IMR-90 (cell line): Measurements from ENCODE around the gene SURF6. TPM values are rescaled to one million over a fixed set of nuclear protein-coding genes. Genes with fewer than 3 reads are reported as not detected.

Experiments
- ATAC-seq: fragments of 200-7000 bp; cut with Tn5 transposase; 2 replicates; pipeline ENCODE4 v1.9.1; 2020; ENCODE audit warnings: low read depth, mild to moderate bottlenecking, moderate library complexity
- BruUV-seq: library from RNA; stranded (reverse); fragments of 400-500 nt; replicated peaks from 2 replicates; lab custom pipeline; 2021; lab: Mats Ljungman, UMichigan
- CTCF ChIA-PET: fragments of 300-600 bp; formaldehyde crosslinking; extraction: SDS; loops from one replicate; lab custom pipeline; 2021; ENCODE audit warnings: antibody characterized with exemption; lab: Yijun Ruan, JAX
- POLR2A ChIA-PET: fragments of 300-600 bp; sonication (Branson Sonifier 250); formaldehyde crosslinking; loops from one replicate; lab custom pipeline; 2022; ENCODE audit warnings: antibody characterized with exemption; ENCODE audit not compliant: unreplicated experiment; lab: Charles Lee
- DNase-seq: peaks from one replicate; pipeline ENCODE4 v3.0.0; 2013
- H2AFZ ChIP-seq: replicated peaks from 2 replicates; pipeline ENCODE3; 2013; ENCODE audit warnings: low read length, mild to moderate bottlenecking; ENCODE audit not compliant: poor library complexity
- H2AK5ac ChIP-seq: 2 replicates; pipeline ENCODE4 v1.6.1; 2013; ENCODE audit warnings: low read depth, low read length, inconsistent platforms
- H2AK9ac ChIP-seq: replicated peaks from 2 replicates; pipeline ENCODE3; 2013; ENCODE audit warnings: mild to moderate bottlenecking, low read depth, low read length, moderate library complexity; ENCODE audit not compliant: poor library complexity
- H2BK120ac ChIP-seq: 2 replicates; pipeline ENCODE4 v1.6.1; 2013; ENCODE audit warnings: low read depth, low read length, inconsistent platforms
- H2BK15ac ChIP-seq: 3 replicates; pipeline ENCODE4 v1.6.1; 2013; ENCODE audit warnings: low read depth, low read length, inconsistent platforms
- H2BK20ac ChIP-seq: 2 replicates; pipeline ENCODE4 v1.6.1; 2013; ENCODE audit warnings: low read depth, mild to moderate bottlenecking, inconsistent platforms, low read length, moderate library complexity
- H2BK5ac ChIP-seq: 2 replicates; pipeline ENCODE4 v1.6.1; 2013; ENCODE audit warnings: mild to moderate bottlenecking, low read depth, low read length, inconsistent platforms; ENCODE audit not compliant: poor library complexity, severe bottlenecking
- H3K14ac ChIP-seq: replicated peaks from 2 replicates; pipeline ENCODE4 v1.6.1; 2013; ENCODE audit warnings: low read depth, low read length, inconsistent platforms
- H3K18ac ChIP-seq: 2 replicates; pipeline ENCODE4 v1.6.1; 2013; ENCODE audit warnings: low read depth, low read length, control low read depth
- H3K23ac ChIP-seq: 2 replicates; pipeline ENCODE4 v1.6.1; 2013; ENCODE audit warnings: low read depth, low read length, inconsistent platforms
- H3K27ac ChIP-seq: 2 replicates; pipeline ENCODE4 v1.5.1; 2013; ENCODE audit warnings: mild to moderate bottlenecking, control low read depth, low read length; ENCODE audit not compliant: insufficient read depth
- H3K27me3 ChIP-seq: 2 replicates; pipeline ENCODE4 v1.6.1; 2013; ENCODE audit warnings: low read length; ENCODE audit not compliant: control insufficient read depth, insufficient read depth
- H3K36me3 ChIP-seq: 2 replicates; pipeline ENCODE4 v1.6.1; 2013; ENCODE audit warnings: low read length, mixed read lengths; ENCODE audit not compliant: control insufficient read depth, insufficient read depth
- H3K4ac ChIP-seq: 2 replicates; pipeline ENCODE4 v1.6.1; 2013; ENCODE audit warnings: low read depth, low read length, inconsistent platforms
- H3K4me1 ChIP-seq: 2 replicates; pipeline ENCODE4 v1.6.1; 2013; ENCODE audit warnings: low read length, mixed read lengths; ENCODE audit not compliant: control insufficient read depth, insufficient read depth
- H3K4me2 ChIP-seq: 2 replicates; pipeline ENCODE4 v1.6.1; 2013; ENCODE audit warnings: low read depth, mild to moderate bottlenecking, control low read depth, low read length, moderate library complexity
- H3K4me3 ChIP-seq: 2 replicates; pipeline ENCODE4 v1.5.1; 2013; ENCODE audit warnings: low read depth, mild to moderate bottlenecking, control low read depth, low read length, moderate library complexity; ENCODE audit not compliant: insufficient read depth
- H3K56ac ChIP-seq: 2 replicates; pipeline ENCODE4 v1.6.1; 2013; ENCODE audit warnings: low read length, inconsistent platforms; ENCODE audit not compliant: insufficient read depth; ENCODE audit errors: extremely low read depth
- H3K79me1 ChIP-seq, 2 experiments: 2 replicates each; pipeline ENCODE4 v1.6.1; 2013; ENCODE audit warnings: low read length in 2 of 2, inconsistent platforms in 1 of 2, low read depth in 1 of 2
- H3K9ac ChIP-seq: 2 replicates; pipeline ENCODE4 v1.6.1; 2013; ENCODE audit warnings: low read depth, low read length, control low read depth
- H3K9me1 ChIP-seq: 2 replicates; pipeline ENCODE4 v1.6.1; 2013; ENCODE audit warnings: low read length, inconsistent platforms; ENCODE audit not compliant: insufficient read depth
- H3K9me3 ChIP-seq: 2 replicates; pipeline ENCODE4 v1.6.1; 2013; ENCODE audit warnings: low read length; ENCODE audit not compliant: control insufficient read depth, insufficient read depth
- H4K20me1 ChIP-seq: 2 replicates; pipeline ENCODE4 v1.6.1; 2013; ENCODE audit warnings: low read length, inconsistent platforms; ENCODE audit not compliant: insufficient read depth
- H4K5ac ChIP-seq: 2 replicates; pipeline ENCODE4 v1.6.1; 2013; ENCODE audit warnings: mild to moderate bottlenecking, low read depth, low read length, control low read depth
- H4K8ac ChIP-seq, 2 experiments: 2 replicates each; pipeline ENCODE4 v1.6.1; 2013; ENCODE audit warnings: low read depth in 2 of 2, low read length in 2 of 2, control low read depth in 1 of 2, inconsistent platforms in 1 of 2
- H4K91ac ChIP-seq: 2 replicates; pipeline ENCODE4 v1.6.1; 2013; ENCODE audit warnings: low read depth, low read length, inconsistent platforms; ENCODE audit not compliant: insufficient read depth
- BHLHE40 ChIP-seq: fragments of 150-350 bp; IDR thresholded peaks from 2 replicates; pipeline ENCODE4 v1.6.1; 2016; ENCODE audit warnings: mild to moderate bottlenecking, low read depth, low read length
- CEBPB ChIP-seq: IDR thresholded peaks from 2 replicates; pipeline ENCODE4 v1.6.1; 2012; ENCODE audit warnings: low read depth, low read length, improper control_type of control experiment
- CHD1 ChIP-seq: IDR thresholded peaks from 2 replicates; pipeline ENCODE4 v1.6.1; 2012; ENCODE audit warnings: low read depth, low read length, improper control_type of control experiment
- FOS ChIP-seq: fragments of 150-350 bp; IDR thresholded peaks from 2 replicates; pipeline ENCODE4 v1.6.1; 2016; ENCODE audit warnings: low read depth, low read length
- MAFK ChIP-seq: IDR thresholded peaks from 2 replicates; pipeline ENCODE4 v1.6.1; 2012; ENCODE audit warnings: low read depth, low read length, improper control_type of control experiment
- MAZ ChIP-seq: IDR thresholded peaks from 2 replicates; pipeline ENCODE4 v1.6.1; 2012; ENCODE audit warnings: low read depth, mild to moderate bottlenecking, low read length, improper control_type of control experiment, moderate library complexity, borderline replicate concordance
- MXI1 ChIP-seq: IDR thresholded peaks from 2 replicates; pipeline ENCODE4 v1.6.1; 2012; ENCODE audit warnings: low read depth, mild to moderate bottlenecking, low read length, moderate library complexity, borderline replicate concordance
- NFE2L2 ChIP-seq: fragments of 150-350 bp; IDR thresholded peaks from 2 replicates; pipeline ENCODE4 v1.6.1; 2016; ENCODE audit warnings: low read depth, mild to moderate bottlenecking, low read length
- POLR2A ChIP-seq: IDR thresholded peaks from 2 replicates; pipeline ENCODE4 v1.6.1; 2012; ENCODE audit warnings: mild to moderate bottlenecking, low read depth, low read length
- RAD21 ChIP-seq: IDR thresholded peaks from 2 replicates; pipeline ENCODE4 v1.6.1; 2012; ENCODE audit warnings: low read length, improper control_type of control experiment
- RCOR1 ChIP-seq: IDR thresholded peaks from 2 replicates; pipeline ENCODE4 v1.6.1; 2012; ENCODE audit warnings: mild to moderate bottlenecking, low read length, improper control_type of control experiment; ENCODE audit not compliant: insufficient replicate concordance
- RFX5 ChIP-seq: IDR thresholded peaks from 2 replicates; pipeline ENCODE4 v1.8.0; 2012; ENCODE audit warnings: low read depth, mild to moderate bottlenecking, low read length, moderate library complexity
- SMC3 ChIP-seq: fragments of 150-350 bp; IDR thresholded peaks from 2 replicates; pipeline ENCODE4 v1.6.1; 2016; ENCODE audit warnings: low read depth, mild to moderate bottlenecking, antibody characterized with exemption, low read length, moderate library complexity
- WGBS, 2 experiments: methylation state at CpG; one replicate each; pipeline versions ENCODE4 v1.1.5 to v1.1.7; 2013; ENCODE audit warnings: missing lambda C conversion rate in 2 of 2; ENCODE audit not compliant: insufficient read length in 1 of 2; ENCODE audit errors: extremely low coverage in 2 of 2; 5-methylcytosine and 5-hydroxymethylcytosine counted together
- dilution Hi-C: fragments of 300-500 bp; cut with HindIII; formaldehyde crosslinking; loops from one replicate; pipeline ENCODE4 v1.14.3; 2018; ENCODE audit warnings: low sequenced_read_pairs; ENCODE audit not compliant: unreplicated experiment
- in situ Hi-C: fragments of 300-500 bp; cut with MboI; formaldehyde crosslinking; loops from 3 replicates; pipeline ENCODE4 v1.14.3; 2019; ENCODE audit warnings: low sequenced_read_pairs, inconsistent platforms, mixed read lengths
- intact Hi-C: fragments of 100-400 bp; cut with micrococcal nuclease; formaldehyde crosslinking; loops from 2 replicates; pipeline ENCODE4 v1.10.0; 2022
- polyA plus RNA-seq, 3 experiments: library from polyadenylated mRNA; depleted of rRNA; stranded (reverse); fragments of >200 nt; gene quantifications; 2 replicates each; pipeline ENCODE4 v1.2.3, GENCODE V29; 2012; ENCODE audit warnings: low replicate concordance in 1 of 3
- total RNA-seq: library from RNA; depleted of rRNA; stranded (reverse); fragments of >200 nt; gene quantifications from 2 replicates; pipeline ENCODE4 v1.2.3, GENCODE V29; 2012
- TF ChIP-seq, protein P1 (sequence below): fragments of 150-350 bp; IDR thresholded peaks from 2 replicates; pipeline ENCODE4 v1.6.1; 2016; ENCODE audit warnings: low read depth, mild to moderate bottlenecking, low read length, moderate library complexity, borderline replicate concordance
- TF ChIP-seq, protein P2 (sequence below): conservative IDR thresholded peaks from 2 replicates; pipeline ENCODE4 v1.5.1; 2012; ENCODE audit warnings: mild to moderate bottlenecking, low read depth, low read length, improper control_type of control experiment
- TF ChIP-seq, protein P3 (sequence below): fragments of 150-350 bp; IDR thresholded peaks from 2 replicates; pipeline ENCODE4 v1.6.1; 2017; ENCODE audit warnings: mild to moderate bottlenecking, antibody characterized with exemption, low read length, low read depth

Gene SURF6
- total and polyA plus RNA-seq, 2 of the 4 experiments (the other 2 are of a cell fraction), result 6.1 to 12.8 TPM

DNA sequence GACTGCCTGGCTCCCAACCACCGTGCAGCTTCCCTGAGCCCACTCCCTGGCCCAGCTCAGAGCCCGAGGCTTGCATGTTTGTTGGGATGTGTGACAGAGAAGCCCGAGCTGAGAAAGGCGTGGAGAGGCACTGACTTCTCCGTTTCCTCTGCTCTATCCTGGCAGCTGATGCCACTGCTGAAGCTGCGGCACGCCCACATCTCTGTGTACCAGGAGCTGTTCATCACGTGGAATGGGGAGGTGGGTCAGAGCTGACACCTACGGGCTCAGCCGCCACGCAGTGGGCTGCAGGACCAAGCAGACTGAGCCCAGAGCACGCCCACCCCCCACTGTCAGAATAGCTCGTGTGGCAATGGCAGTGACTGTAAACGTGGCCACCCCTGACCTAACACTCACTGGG lies 49.5 kb upstream of the SURF6 start:
- no peak for ATAC-seq
- H2BK120ac ChIP-seq, result no peak overlapping the region
- H4K20me1 ChIP-seq, result no peaks in the 10 kb centered on the region; the same call in 1 of the 2 replicates
- DNase-seq, result no peak
- ChIA-PET CTCF (no interaction called here), POLR2A (no interaction called here)
- H3K27ac ChIP-seq, result no peak overlapping the region
- no peak overlapping the region for H2AK9ac ChIP-seq
- intact Hi-C loops (no loop called here), in situ Hi-C loops (no loop called here), dilution Hi-C loops (no loop called here)
- H3K23ac ChIP-seq, result no peak overlapping the region
- H3K4me1 ChIP-seq, result no peaks in the 10 kb centered on the region
- no peak overlapping the region for H3K14ac ChIP-seq
- no peak overlapping the region for H4K8ac ChIP-seq
- H3K4me2 ChIP-seq, result no peak overlapping the region
- TF ChIP-seq, protein P1, sequence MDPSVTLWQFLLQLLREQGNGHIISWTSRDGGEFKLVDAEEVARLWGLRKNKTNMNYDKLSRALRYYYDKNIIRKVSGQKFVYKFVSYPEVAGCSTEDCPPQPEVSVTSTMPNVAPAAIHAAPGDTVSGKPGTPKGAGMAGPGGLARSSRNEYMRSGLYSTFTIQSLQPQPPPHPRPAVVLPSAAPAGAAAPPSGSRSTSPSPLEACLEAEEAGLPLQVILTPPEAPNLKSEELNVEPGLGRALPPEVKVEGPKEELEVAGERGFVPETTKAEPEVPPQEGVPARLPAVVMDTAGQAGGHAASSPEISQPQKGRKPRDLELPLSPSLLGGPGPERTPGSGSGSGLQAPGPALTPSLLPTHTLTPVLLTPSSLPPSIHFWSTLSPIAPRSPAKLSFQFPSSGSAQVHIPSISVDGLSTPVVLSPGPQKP, result no peak
- TF ChIP-seq MAFK, result no peak
- TF ChIP-seq, protein P2, sequence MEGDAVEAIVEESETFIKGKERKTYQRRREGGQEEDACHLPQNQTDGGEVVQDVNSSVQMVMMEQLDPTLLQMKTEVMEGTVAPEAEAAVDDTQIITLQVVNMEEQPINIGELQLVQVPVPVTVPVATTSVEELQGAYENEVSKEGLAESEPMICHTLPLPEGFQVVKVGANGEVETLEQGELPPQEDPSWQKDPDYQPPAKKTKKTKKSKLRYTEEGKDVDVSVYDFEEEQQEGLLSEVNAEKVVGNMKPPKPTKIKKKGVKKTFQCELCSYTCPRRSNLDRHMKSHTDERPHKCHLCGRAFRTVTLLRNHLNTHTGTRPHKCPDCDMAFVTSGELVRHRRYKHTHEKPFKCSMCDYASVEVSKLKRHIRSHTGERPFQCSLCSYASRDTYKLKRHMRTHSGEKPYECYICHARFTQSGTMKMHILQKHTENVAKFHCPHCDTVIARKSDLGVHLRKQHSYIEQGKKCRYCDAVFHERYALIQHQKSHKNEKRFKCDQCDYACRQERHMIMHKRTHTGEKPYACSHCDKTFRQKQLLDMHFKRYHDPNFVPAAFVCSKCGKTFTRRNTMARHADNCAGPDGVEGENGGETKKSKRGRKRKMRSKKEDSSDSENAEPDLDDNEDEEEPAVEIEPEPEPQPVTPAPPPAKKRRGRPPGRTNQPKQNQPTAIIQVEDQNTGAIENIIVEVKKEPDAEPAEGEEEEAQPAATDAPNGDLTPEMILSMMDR, result no peak
- no peak for TF ChIP-seq RFX5
- no peak for TF ChIP-seq CHD1
- TF ChIP-seq CEBPB, result no peak
- no peak for TF ChIP-seq RCOR1
- TF ChIP-seq, protein P3, sequence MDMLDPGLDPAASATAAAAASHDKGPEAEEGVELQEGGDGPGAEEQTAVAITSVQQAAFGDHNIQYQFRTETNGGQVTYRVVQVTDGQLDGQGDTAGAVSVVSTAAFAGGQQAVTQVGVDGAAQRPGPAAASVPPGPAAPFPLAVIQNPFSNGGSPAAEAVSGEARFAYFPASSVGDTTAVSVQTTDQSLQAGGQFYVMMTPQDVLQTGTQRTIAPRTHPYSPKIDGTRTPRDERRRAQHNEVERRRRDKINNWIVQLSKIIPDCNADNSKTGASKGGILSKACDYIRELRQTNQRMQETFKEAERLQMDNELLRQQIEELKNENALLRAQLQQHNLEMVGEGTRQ, result no peak
- TF ChIP-seq NFE2L2, result no peak
- TF ChIP-seq MAZ, result no peak
- TF ChIP-seq SMC3, result no peak
- TF ChIP-seq FOS, result no peak
- TF ChIP-seq RAD21, result no peak
- TF ChIP-seq MXI1, result no peak
- no peak for TF ChIP-seq POLR2A
- no peak for TF ChIP-seq BHLHE40
- H3K9me3 ChIP-seq, result no peaks in the 10 kb centered on the region
- no peak overlapping the region for H3K18ac ChIP-seq
- H2AK5ac ChIP-seq, result no peak overlapping the region
- BruUV-seq, result no TSS peak
- no peak overlapping the region for H2AFZ ChIP-seq
- H3K4me3 ChIP-seq, result no peak overlapping the region
- no peak overlapping the region for H4K91ac ChIP-seq
- H3K9ac ChIP-seq, result no peak overlapping the region
- H3K4ac ChIP-seq, result no peak overlapping the region
- no peaks in the 10 kb centered on the region for H3K79me1 ChIP-seq
- peaks cover 1% of the 10 kb centered on the region; the same call in 1 of the 2 replicates for H3K27me3 ChIP-seq
- H3K36me3 ChIP-seq, result no peaks in the 10 kb centered on the region
- H2BK5ac ChIP-seq, result no peak overlapping the region
- no peak overlapping the region for H2BK20ac ChIP-seq
- no peaks in the 10 kb centered on the region for H3K9me1 ChIP-seq
- no peak overlapping the region for H4K5ac ChIP-seq
- WGBS, 2 experiments, result 64% methylated on average over 8 of the region's 14 CpGs; no CpG with 5 or more reads in 1 of the 2 experiments
- no peak overlapping the region for H3K56ac ChIP-seq
- H2BK15ac ChIP-seq, result no peak overlapping the region
